Parathyroid adenoma (tissue), 2 donors: ENCODE measurements around the gene ZNF865.

Experiments
- H2AFZ ChIP-seq: fragments of 300-600 bp; sonication (generic); one replicate; pipeline ENCODE4 v1.7.0; 2017; ENCODE audit warnings: antibody characterized with exemption, mild to moderate bottlenecking
- H3K27ac ChIP-seq: fragments of 300-600 bp; sonication (generic); one replicate; pipeline ENCODE4 v1.7.0; 2017
- H3K27me3 ChIP-seq: fragments of 300-600 bp; sonication (generic); one replicate; pipeline ENCODE4 v1.7.0; 2017; ENCODE audit warnings: low read length; ENCODE audit not compliant: control insufficient read depth, insufficient read depth
- H3K36me3 ChIP-seq: fragments of 300-600 bp; sonication (generic); one replicate; pipeline ENCODE4 v1.7.0; 2017; ENCODE audit warnings: low read length; ENCODE audit not compliant: control insufficient read depth, insufficient read depth
- H3K4me1 ChIP-seq: fragments of 300-600 bp; sonication (generic); one replicate; pipeline ENCODE4 v1.7.0; 2017; ENCODE audit warnings: control low read depth
- H3K4me2 ChIP-seq: fragments of 300-600 bp; sonication (generic); one replicate; pipeline ENCODE4 v1.7.0; 2017; ENCODE audit warnings: low read length
- H3K4me3 ChIP-seq: fragments of 300-600 bp; sonication (generic); one replicate; pipeline ENCODE4 v1.7.0; 2017; ENCODE audit warnings: low read depth, low read length
- H3K79me2 ChIP-seq: fragments of 300-600 bp; sonication (generic); one replicate; pipeline ENCODE4 v1.7.0; 2017; ENCODE audit warnings: control low read depth
- H3K9ac ChIP-seq: fragments of 300-600 bp; sonication (generic); one replicate; pipeline ENCODE4 v1.7.0; 2017; ENCODE audit warnings: mild to moderate bottlenecking
- H3K9me3 ChIP-seq: fragments of 300-600 bp; sonication (generic); one replicate; pipeline ENCODE4 v1.7.0; 2017; ENCODE audit warnings: low read length; ENCODE audit not compliant: control insufficient read depth
- CTCF ChIP-seq: fragments of 300-600 bp; sonication (generic); IDR thresholded peaks from one replicate; pipeline ENCODE4 v1.7.0; 2017; ENCODE audit warnings: antibody characterized with exemption, mild to moderate bottlenecking
- donor health status: primary hyperparathyroidism.

ZNF865 gene

DNA sequence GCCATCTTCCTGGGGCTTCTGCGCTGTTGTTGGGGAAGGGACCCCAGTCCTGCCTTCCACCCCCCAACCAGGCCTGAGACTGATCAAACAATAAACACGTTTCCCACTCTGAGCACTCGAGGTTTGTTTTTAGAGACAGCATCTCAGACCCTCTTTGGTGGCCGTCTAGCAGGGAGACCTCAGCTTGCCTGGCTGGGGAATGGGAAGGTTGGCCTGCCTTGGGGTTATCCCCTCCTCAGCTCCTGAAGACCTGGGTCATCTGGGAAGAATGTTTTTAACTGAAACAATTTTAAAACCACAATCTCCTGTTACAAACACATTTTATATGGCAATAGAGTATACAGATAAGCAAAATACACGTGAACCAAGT is 40.0 kb downstream of the ZNF865 start:
- no peaks in the 10 kb centered on the region for H3K36me3 ChIP-seq
- no peak overlapping the region for H3K9ac ChIP-seq
- peaks cover 19% of the 10 kb centered on the region for H3K4me1 ChIP-seq
- H3K27me3 ChIP-seq: no peaks in the 10 kb centered on the region
- TF ChIP-seq CTCF: no peak
- no peaks in the 10 kb centered on the region for H3K9me3 ChIP-seq
- H3K27ac ChIP-seq: no peak overlapping the region
- H3K4me3 ChIP-seq: no peak overlapping the region
- H2AFZ ChIP-seq: no peak overlapping the region
- no peak overlapping the region for H3K4me2 ChIP-seq
- peaks cover 2% of the 10 kb centered on the region for H3K79me2 ChIP-seq

DNA sequence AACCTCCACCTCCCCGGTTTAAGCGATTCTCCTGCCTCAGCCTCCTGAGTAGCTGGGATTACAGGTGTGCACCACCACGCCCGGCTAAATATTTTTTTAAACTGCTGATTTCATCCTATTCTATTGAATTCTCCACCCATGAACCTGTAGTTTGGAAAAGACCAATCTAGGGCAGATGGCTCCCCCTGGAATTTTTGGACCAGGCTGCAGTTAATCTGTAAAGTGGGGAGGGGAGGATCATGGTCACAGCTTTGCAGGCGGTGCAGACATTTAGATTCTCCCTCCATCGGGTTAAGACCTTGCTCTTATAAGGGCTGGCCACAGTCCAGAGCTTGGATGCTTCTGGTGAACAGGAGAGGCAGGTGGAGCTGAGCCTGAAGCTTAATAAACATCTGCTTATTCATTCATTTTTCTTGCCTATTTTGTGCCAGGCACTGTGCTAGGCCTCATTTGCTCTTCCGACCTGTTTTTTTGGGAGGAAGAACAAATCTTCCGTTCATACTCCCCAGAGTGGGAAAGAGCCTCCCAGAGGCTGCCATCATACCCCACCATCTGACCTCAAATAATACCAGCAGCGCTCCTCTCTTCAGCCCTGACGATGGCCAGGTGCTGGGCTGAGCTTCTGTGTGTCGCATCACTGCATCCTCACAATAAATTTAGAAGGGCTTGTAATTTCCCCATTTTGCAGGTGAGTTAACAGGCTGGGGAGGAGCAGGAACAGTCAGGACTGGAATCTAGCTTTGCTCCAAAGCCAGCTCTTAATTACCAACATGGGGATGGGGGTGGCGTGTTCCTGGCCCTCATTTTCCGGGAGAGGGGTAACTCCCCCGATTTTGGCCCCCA is 41.7 kb downstream of the ZNF865 start:
- no peak overlapping the region for H3K9ac ChIP-seq
- no peak overlapping the region for H3K27ac ChIP-seq
- H3K27me3 ChIP-seq: no peaks in the 10 kb centered on the region
- H3K4me3 ChIP-seq: peak overlapping the region; percentile 89
- peak overlapping the region; percentile 98 for H3K4me2 ChIP-seq
- H3K36me3 ChIP-seq: no peaks in the 10 kb centered on the region
- no peaks in the 10 kb centered on the region for H3K9me3 ChIP-seq
- TF ChIP-seq CTCF: no peak
- H3K79me2 ChIP-seq: peaks cover 2% of the 10 kb centered on the region
- H2AFZ ChIP-seq: peak overlapping the region; percentile 85
- H3K4me1 ChIP-seq: peaks cover 18% of the 10 kb centered on the region

- peaks cover 18% of the 10 kb centered on the region for H3K4me1 ChIP-seq
- no peak within 1 kb of the TSS for H3K27ac ChIP-seq
- peak within 1 kb of the TSS; percentile 89 for H3K4me3 ChIP-seq
- peaks cover 2% of the 10 kb centered on the region for H3K79me2 ChIP-seq
- H3K9ac ChIP-seq: peak within 1 kb of the TSS; percentile 12
- no peak for TF ChIP-seq CTCF
- no peaks in the 10 kb centered on the region for H3K9me3 ChIP-seq
- no peaks in the 10 kb centered on the region for H3K27me3 ChIP-seq
- peak within 1 kb of the TSS; percentile 98 for H3K4me2 ChIP-seq
- no peaks in the 10 kb centered on the region for H3K36me3 ChIP-seq
- peak within 1 kb of the TSS; percentile 85 for H2AFZ ChIP-seq
These were observed 42.5 kb downstream of the ZNF865 start, which contains the start of gene CCDC106 for GRCh38 chr19:55647732-55648584. Gene CCDC106 (plus strand): TSS chr19:55648212. CDS start chr19:55649047, 835 bp downstream.

DNA sequence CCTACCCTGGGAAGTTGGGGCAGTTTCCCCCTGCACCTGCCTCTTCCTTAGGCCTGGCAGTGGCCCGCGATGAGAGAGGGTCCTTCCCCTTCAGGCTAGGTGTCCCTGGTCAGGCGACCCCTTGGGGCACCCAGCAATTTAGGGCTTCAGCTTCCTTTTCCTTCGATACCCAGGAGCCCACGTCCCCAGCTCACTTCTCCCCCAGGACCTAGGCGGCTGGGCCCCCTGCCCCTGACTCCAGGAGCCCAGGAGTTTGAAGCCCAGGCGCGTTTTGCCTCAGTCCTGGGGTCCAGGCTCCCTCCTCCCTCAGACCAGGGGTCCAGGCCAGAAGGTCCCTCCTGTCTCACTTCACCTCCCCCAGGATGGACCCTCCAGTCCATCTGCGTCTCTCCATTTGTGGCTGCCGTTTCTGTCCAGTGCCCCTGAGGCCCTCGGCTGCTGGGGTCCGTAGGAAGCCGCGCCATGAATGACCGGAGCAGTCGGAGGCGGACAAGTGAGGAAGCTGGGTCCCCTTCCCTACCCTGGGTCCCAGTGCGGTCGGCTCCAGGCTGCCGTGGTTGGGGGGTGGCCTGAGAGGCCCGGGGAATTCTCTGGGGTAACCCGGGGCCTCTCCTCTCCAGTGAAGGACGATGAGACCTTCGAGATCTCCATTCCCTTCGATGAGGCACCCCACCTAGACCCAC is 43.3 kb downstream of the ZNF865 start:
- peak overlapping the region; percentile 85 for H2AFZ ChIP-seq
- TF ChIP-seq CTCF: no peak
- peak overlapping the region; percentile 98 for H3K4me2 ChIP-seq
- H3K27me3 ChIP-seq: no peaks in the 10 kb centered on the region
- H3K4me3 ChIP-seq: peak overlapping the region; percentile 89
- H3K9me3 ChIP-seq: no peaks in the 10 kb centered on the region
- no peak overlapping the region for H3K9ac ChIP-seq
- H3K36me3 ChIP-seq: no peaks in the 10 kb centered on the region
- H3K79me2 ChIP-seq: peaks cover 2% of the 10 kb centered on the region
- no peak overlapping the region for H3K27ac ChIP-seq
- H3K4me1 ChIP-seq: peaks cover 15% of the 10 kb centered on the region
